HEK293T (cell line): ENCODE measurements around the gene ROR1.

Source experiments
- LEF1 ChIP-seq: fragments of 450-650 bp; IDR thresholded peaks from 2 replicates; pipeline ENCODE4 v1.6.1; 2017; ENCODE audit warnings: mild to moderate bottlenecking, borderline replicate concordance
- SUZ12 ChIP-seq: fragments of 450-650 bp; IDR thresholded peaks from 2 replicates; pipeline ENCODE4 v1.6.1; 2016; ENCODE audit warnings: mild to moderate bottlenecking

DNA sequence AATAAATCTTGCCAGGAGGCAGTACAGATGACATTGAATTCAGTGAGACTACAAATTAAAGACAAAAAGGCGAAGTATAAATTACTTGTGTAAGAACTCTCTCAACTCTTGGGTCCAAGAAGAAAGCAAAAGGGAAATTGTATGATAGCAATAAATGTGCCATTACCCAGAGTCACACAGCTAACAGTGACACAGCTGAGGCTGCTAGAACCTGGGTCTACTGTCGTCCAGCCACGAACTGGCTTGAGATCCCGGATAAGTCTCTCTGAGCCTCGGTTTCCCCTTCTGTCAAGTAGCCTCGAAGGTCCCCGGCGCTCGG, 362 bp upstream of the ROR1 start:
- TF ChIP-seq LEF1 = no peak
- TF ChIP-seq SUZ12 = no peak
